Right forelimb (tissue), 1 donor: Measurements from ENCODE around the gene EIF1AD.
"Not testable (repeated sequence)": the region's sequence is repeated elsewhere in the genome, so short reads cannot be mapped to it uniquely, and the experiment has no call there.

ENCODE experiments used
- DNase-seq: peaks from one replicate; pipeline ENCODE4 v3.0.0-alpha.2; 2018

EIF1AD gene

GRCh38 chr11:65965986-65966762, 35.8 kb downstream of the EIF1AD start:
- no peak for DNase-seq

DNA sequence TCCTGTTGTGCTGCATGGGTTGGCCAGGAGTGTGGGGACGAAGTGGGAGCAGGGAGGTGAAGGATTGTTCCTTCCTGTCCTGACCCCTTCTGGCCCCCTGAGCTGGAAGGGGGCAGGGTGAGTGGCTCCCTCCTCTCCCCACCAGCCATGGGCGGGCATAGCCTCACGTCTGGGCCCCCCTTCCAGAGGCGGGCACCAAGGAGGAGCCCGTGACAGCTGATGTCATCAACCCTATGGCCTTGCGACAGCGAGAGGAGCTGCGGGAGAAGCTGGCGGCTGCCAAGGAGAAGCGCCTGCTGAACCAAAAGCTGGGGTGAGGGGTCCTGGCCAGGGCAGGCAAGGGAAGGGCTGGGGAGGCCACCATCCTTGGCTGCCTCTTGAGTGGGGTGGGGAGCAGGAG, 37.1 kb downstream of the EIF1AD start:
- DNase-seq: no peak

- DNase-seq: no peak
Measured at GRCh38 chr11:65962141-65962564, 39.8 kb downstream of the EIF1AD start.

DNA sequence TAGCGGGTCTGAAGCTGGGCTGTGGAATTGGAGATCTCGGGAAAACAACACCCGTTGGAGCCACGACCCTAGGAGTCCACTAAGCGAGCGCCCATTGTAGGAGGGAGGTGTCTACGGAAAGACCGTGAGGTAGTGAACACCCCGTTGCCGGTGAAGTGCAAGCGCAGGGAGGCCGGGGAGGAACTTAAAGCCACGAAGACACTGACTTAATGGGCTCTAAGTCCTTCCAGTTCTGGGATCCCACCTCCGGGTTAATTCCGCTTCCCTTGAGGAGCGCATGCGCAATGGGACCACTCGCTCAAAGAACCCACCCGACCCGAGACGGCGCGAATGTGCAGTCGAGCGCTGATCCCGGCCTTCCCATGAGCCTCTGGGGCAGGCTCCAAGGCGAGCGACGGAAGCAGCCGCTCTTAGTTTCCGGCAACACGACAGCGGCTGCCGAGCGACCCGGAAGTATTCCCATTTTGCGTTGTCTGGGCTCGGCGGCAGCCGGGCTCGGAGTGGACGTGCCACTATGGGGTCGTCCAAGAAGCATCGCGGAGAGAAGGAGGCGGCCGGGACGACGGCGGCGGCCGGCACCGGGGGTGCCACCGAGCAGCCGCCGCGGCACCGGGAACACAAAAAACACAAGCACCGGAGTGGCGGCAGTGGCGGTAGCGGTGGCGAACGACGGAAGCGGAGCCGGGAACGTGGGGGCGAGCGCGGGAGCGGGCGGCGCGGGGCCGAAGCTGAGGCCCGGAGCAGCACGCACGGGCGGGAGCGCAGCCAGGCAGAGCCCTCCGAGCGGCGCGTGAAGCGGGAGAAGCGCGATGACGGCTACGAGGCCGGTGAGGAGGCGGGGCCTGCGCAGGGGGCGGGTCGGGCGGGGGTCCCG, 40.5 kb downstream of the EIF1AD start, which contains the start of gene SART1:
Gene SART1, plus strand, starts transcription at position 468 of the 874 bp plus-strand sequence. Its CDS starts 47 bp downstream, at position 515.
- peak; percentile 96 for DNase-seq

GRCh38 chr11:65960824-65961266, 41.1 kb downstream of the EIF1AD start:
- no peak for DNase-seq

- no peak for DNase-seq
Measured at GRCh38 chr11:65958774-65959420, 43.1 kb downstream of the EIF1AD start.

DNA sequence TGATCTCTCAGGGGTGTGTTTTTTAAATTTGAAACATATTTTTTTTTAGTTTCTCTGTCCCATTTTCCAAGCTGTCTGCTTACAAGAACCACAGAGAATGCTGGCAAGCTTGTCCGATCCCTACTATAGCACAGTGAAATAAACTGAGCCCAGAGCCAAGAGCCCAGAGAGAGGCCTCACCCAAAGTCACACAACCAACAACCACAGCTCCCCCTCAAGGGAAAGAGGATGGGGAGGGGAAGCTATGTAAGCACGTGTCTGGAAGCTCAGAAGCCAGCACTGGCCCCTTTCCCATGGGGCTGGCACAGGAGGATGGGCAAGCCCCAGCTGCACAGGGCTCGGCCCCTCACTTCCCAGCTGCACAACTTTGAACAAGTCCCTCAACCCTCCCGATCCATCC, 43.7 kb downstream of the EIF1AD start:
- DNase-seq: no peak

GRCh38 chr11:65954771-65955170, 47.2 kb downstream of the EIF1AD start:
- no peak for DNase-seq

- no peak for DNase-seq
Measured at GRCh38 chr11:65953471-65953870, 48.5 kb downstream of the EIF1AD start.

DNA sequence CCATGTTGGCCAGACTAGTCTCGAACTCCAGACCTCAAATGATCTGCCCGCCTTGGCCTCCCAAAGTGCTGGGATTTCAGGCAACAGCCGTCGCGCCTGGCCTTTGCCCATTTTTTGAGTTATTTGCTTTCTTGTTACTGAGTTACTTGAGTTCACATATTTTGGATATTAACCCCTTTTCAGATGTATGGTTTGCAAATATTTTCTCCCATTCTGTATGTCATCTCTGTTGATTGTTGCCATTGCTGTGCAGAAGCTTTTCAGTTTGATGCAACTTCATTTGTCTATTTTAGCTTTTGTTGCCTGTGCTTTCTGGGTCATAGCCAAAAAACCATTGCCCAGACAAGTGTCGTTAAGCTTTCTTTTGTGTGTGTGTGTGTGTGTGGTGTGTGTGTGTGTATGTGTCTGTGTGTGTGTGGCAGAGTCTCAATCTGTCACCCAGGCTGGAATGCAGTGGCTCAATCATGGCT, 49.9 kb downstream of the EIF1AD start:
- no peak for DNase-seq

DNA sequence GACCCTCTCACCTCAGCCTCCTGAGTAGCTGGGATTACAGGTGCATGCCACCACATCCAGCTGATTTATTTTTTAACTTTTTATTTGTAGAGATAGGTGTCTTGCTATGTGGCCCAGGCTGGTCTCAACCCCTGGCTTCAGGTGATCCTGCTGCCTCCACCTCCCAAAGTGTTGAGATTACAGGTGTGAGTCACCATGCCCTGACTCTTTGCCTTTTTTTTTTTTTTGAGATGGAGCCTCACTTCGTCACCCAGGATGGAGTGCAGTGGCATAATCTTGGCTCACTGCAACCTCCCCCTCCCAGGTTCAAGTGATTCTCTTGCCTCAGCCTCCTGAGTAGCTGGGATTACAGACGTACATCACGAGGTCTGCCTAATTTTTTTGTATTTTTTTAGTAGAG, 50.3 kb downstream of the EIF1AD start:
- not testable (repeated sequence) for DNase-seq

- not testable (repeated sequence) for DNase-seq
Measured at GRCh38 chr11:65950711-65951110, 51.2 kb downstream of the EIF1AD start.

DNA sequence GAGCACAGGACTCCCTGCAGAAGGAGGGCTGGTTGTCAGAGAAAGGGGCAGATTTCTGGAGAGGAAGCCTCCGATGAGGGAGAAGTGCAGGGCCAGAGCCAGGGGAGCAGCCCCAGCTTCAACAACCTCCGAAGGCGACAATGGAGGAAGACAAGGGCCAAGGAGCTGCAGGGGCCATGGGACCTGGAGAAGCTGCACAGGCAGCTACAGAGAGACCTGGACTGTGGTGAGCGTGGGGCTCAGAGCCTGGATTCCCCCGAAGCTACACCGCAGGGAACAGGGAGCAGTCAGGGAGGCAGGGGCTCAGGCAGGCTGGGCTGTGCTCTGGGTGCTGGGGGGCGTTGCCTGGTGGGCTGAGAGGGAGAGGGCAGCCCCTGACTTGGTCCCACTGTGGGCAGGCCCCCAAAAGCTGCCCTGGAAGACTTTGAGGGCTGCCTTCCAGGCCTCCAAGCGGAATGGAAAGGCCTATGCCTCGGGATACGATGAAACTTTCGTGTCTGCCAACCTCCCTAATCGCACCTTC, 54.3 kb downstream of the EIF1AD start:
- no peak for DNase-seq

DNA sequence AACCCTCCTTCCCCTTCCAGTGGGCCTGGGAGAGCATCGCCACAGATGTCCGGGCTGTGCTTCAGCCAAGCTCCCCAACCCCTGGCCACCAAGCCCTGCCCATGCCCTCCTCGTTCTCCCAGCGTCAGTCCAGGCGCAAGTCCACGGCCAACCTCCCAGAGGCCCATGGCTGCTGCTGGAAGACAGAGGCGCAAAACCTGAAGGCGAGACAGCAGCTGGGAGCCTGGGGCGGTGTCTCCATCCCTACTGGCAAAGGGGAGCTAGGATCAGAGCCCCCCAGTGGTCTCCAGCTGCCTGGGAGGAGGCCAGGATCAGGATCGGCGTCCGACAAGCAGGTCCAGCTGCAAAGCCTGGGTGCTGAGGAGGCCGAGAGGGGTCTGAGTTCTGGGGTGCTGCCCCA, 54.8 kb downstream of the EIF1AD start:
- DNase-seq: no peak

- no peak for DNase-seq
Measured at GRCh38 chr11:65946655-65947054, 55.3 kb downstream of the EIF1AD start.
